BE2C (cell line): Measurements from ENCODE around the gene LMAN2L.

Experiments
- DNase-seq: peaks from one replicate; pipeline ENCODE4 v3.0.0-alpha.2; 2020
- H3K27me3 ChIP-seq: fragments of 250-450 bp; sonication (Bioruptor Pico); 2 replicates; pipeline ENCODE4 v1.5.1; 2020; ENCODE audit warnings: mild to moderate bottlenecking
- H3K36me3 ChIP-seq: fragments of 250-450 bp; sonication (Bioruptor Pico); 2 replicates; pipeline ENCODE4 v1.5.1; 2020; ENCODE audit warnings: mild to moderate bottlenecking
- H3K4me1 ChIP-seq: fragments of 250-450 bp; sonication (Bioruptor Pico); 2 replicates; pipeline ENCODE4 v1.5.1; 2020
- H3K4me3 ChIP-seq: 2 replicates; pipeline ENCODE4 v1.5.1; 2011; ENCODE audit warnings: low read depth, low read length
- H3K9me3 ChIP-seq: fragments of 250-450 bp; sonication (Bioruptor Pico); 2 replicates; pipeline ENCODE4 v1.5.1; 2020
- TF ChIP-seq, protein P1 (sequence below): IDR thresholded peaks from 2 replicates; pipeline ENCODE4 v1.5.1; 2012; ENCODE audit warnings: mild to moderate bottlenecking, low read depth, low read length

LMAN2L gene

GRCh38 chr2:96729748-96730147, 10.1 kb downstream of the LMAN2L start:
- Histone ChIP-seq H3K27me3 (no peaks in the 10 kb centered on the region), H3K4me1 (no peaks in the 10 kb centered on the region), H3K36me3 (no peaks in the 10 kb centered on the region; the same call in 1 of the 2 replicates), H3K4me3 (no peak overlapping the region), H3K9me3 (no peaks in the 10 kb centered on the region)
- TF ChIP-seq, protein P1, sequence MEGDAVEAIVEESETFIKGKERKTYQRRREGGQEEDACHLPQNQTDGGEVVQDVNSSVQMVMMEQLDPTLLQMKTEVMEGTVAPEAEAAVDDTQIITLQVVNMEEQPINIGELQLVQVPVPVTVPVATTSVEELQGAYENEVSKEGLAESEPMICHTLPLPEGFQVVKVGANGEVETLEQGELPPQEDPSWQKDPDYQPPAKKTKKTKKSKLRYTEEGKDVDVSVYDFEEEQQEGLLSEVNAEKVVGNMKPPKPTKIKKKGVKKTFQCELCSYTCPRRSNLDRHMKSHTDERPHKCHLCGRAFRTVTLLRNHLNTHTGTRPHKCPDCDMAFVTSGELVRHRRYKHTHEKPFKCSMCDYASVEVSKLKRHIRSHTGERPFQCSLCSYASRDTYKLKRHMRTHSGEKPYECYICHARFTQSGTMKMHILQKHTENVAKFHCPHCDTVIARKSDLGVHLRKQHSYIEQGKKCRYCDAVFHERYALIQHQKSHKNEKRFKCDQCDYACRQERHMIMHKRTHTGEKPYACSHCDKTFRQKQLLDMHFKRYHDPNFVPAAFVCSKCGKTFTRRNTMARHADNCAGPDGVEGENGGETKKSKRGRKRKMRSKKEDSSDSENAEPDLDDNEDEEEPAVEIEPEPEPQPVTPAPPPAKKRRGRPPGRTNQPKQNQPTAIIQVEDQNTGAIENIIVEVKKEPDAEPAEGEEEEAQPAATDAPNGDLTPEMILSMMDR = no peak
- no peak for DNase-seq

DNA sequence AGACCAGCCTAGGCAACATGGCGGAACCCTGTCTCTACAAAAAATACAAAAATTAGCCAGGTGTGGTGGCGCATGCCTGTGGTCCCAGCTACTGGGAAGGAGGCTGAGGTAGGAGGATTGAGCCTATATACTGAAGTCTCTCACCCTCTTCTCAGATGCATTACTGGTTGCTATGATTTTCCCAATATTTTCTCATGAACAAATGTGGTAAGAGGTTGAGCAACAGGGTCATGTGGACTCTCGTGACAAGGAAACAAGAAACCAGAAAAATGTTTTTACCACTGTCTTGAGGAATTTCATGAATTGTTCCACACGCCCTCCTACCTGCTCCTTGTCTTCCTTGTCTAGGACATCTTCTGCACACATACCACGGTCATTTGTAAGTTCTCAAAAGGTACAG, 12.4 kb downstream of the LMAN2L start:
- Histone ChIP-seq H3K36me3 (no peaks in the 10 kb centered on the region; the same call in 1 of the 2 replicates), H3K27me3 (no peaks in the 10 kb centered on the region), H3K9me3 (no peaks in the 10 kb centered on the region), H3K4me1 (no peaks in the 10 kb centered on the region), H3K4me3 (no peak overlapping the region)
- TF ChIP-seq, protein P1 = no peak
- DNase-seq = no peak

DNA sequence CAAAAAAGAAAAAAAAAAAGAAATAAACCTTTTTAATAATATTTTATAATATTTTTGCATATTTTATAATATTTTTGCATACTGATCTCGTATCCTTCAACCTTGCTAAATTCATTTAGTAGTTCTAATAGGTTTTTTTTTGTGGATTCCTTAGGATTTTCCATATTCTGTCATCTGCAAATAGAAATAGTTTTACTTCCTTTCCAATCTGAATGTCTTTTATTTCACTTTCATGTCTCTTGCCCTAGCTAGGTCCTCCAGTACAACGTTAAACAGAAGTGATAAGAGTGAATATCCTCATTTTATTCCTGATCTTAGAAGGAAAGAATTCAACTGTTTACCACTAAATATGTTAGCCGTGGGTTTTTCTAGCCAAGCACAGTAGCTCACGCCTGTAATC, 13.7 kb downstream of the LMAN2L start:
- no peak for DNase-seq
- Histone ChIP-seq H3K4me1 (no peaks in the 10 kb centered on the region), H3K27me3 (no peaks in the 10 kb centered on the region), H3K36me3 (no peaks in the 10 kb centered on the region; the same call in 1 of the 2 replicates), H3K4me3 (no peak overlapping the region), H3K9me3 (no peaks in the 10 kb centered on the region)
- TF ChIP-seq, protein P1 = no peak

GRCh38 chr2:96716388-96716787, 23.5 kb downstream of the LMAN2L start:
- TF ChIP-seq, protein P1 = no peak
- Histone ChIP-seq H3K9me3 (no peaks in the 10 kb centered on the region), H3K27me3 (no peaks in the 10 kb centered on the region), H3K4me3 (no peak overlapping the region), H3K36me3 (no peaks in the 10 kb centered on the region), H3K4me1 (no peaks in the 10 kb centered on the region)
- no peak for DNase-seq

DNA sequence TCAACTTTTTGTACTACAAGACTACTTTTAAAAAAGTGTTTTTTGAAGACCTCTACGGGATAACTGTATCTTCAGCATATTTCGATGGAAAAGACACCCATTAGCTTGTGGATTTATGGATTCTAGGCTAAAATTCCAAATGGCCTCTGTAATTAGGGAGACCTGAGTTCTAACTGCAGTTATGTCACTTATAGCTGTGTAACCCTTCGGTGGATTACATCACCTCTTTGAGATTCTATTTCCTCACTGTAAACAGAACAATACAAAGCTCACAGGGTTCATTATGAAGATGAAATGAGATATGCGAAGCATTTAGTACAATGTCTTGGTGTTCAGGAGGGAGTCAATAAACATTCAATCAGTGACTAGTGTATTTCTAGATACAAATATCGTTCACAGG, 24.2 kb downstream of the LMAN2L start:
- Histone ChIP-seq H3K9me3 (no peaks in the 10 kb centered on the region), H3K4me1 (no peaks in the 10 kb centered on the region), H3K4me3 (no peak overlapping the region), H3K27me3 (no peaks in the 10 kb centered on the region), H3K36me3 (no peaks in the 10 kb centered on the region)
- TF ChIP-seq, protein P1 = no peak
- no peak for DNase-seq

DNA sequence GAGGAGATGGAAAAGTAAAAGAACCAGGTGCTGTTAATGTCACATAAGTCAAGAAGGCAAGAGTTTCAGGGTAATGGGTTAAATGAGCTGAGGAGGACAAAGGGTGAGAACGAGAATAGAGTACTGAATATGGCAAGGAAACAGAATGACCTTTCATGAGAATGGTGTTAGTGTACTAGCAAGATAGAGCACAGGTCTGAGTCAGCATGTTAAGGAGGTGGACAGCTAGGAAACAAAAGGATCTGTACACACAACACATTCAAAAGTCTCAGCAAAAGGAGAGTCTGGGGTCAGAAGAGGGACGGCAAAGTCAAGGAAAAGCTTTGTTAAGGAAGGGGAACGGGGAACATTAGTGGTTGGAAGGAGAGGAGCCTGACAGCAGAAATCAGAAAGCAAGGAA, 28.9 kb downstream of the LMAN2L start:
- H3K4me3 ChIP-seq = no peak overlapping the region
- H3K36me3 ChIP-seq = no peaks in the 10 kb centered on the region; the same call in 1 of the 2 replicates
- H3K4me1 ChIP-seq = no peaks in the 10 kb centered on the region
- DNase-seq = no peak
- TF ChIP-seq, protein P1 = no peak
- H3K27me3 ChIP-seq = no peaks in the 10 kb centered on the region
- no peaks in the 10 kb centered on the region for H3K9me3 ChIP-seq
